Fibroblast of pulmonary artery (primary cell): ENCODE measurements around the gene JARID2.

Source experiments
- DNase-seq: peaks from one replicate; pipeline ENCODE4 v3.0.0-alpha.2; 2010; ENCODE audit warnings: low read depth
- H3K4me3 ChIP-seq: replicated peaks from 2 replicates; pipeline ENCODE4 v1.5.1; 2011; ENCODE audit warnings: low read depth, mild to moderate bottlenecking, control low read depth, low read length, moderate library complexity
- TF ChIP-seq, protein P1 (sequence below): IDR thresholded peaks from 2 replicates; pipeline ENCODE4 v1.5.1; 2011; ENCODE audit warnings: mild to moderate bottlenecking, control low read depth, low read length, inconsistent platforms; ENCODE audit errors: missing control alignments

JARID2 gene

GRCh38 chr6:15423286-15423993 is 177.6 kb downstream of the JARID2 start:
- TF ChIP-seq, protein P1, sequence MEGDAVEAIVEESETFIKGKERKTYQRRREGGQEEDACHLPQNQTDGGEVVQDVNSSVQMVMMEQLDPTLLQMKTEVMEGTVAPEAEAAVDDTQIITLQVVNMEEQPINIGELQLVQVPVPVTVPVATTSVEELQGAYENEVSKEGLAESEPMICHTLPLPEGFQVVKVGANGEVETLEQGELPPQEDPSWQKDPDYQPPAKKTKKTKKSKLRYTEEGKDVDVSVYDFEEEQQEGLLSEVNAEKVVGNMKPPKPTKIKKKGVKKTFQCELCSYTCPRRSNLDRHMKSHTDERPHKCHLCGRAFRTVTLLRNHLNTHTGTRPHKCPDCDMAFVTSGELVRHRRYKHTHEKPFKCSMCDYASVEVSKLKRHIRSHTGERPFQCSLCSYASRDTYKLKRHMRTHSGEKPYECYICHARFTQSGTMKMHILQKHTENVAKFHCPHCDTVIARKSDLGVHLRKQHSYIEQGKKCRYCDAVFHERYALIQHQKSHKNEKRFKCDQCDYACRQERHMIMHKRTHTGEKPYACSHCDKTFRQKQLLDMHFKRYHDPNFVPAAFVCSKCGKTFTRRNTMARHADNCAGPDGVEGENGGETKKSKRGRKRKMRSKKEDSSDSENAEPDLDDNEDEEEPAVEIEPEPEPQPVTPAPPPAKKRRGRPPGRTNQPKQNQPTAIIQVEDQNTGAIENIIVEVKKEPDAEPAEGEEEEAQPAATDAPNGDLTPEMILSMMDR, result no peak
- DNase-seq, result no peak
- H3K4me3 ChIP-seq, result no peak overlapping the region

GRCh38 chr6:15425947-15426346 is 180.1 kb downstream of the JARID2 start:
- TF ChIP-seq, protein P1, result no peak
- H3K4me3 ChIP-seq, result no peak overlapping the region
- DNase-seq, result no peak

DNA sequence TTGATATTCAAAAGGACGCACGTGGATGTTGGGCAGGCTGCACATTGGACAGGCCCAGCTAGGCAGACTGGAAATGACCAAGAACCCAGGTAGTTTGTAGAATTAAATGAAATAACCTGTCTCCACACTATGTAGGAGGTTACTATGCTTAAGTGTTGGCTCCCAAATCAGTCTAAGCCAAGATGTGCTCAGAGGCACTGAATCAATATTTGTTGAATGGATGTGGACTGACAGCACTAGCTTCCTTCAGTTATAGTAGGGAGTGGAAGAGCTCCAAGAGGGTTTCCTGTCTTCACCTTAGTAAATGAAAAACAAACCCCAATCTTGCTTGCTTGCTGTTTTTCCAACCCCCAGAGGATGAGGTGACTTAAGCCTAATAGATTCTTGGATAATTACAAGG is 180.5 kb downstream of the JARID2 start:
- no peak for DNase-seq
- H3K4me3 ChIP-seq, result no peak overlapping the region
- TF ChIP-seq, protein P1, result no peak

GRCh38 chr6:15426901-15427300 is 181.0 kb downstream of the JARID2 start:
- TF ChIP-seq, protein P1, result no peak
- no peak overlapping the region for H3K4me3 ChIP-seq

DNA sequence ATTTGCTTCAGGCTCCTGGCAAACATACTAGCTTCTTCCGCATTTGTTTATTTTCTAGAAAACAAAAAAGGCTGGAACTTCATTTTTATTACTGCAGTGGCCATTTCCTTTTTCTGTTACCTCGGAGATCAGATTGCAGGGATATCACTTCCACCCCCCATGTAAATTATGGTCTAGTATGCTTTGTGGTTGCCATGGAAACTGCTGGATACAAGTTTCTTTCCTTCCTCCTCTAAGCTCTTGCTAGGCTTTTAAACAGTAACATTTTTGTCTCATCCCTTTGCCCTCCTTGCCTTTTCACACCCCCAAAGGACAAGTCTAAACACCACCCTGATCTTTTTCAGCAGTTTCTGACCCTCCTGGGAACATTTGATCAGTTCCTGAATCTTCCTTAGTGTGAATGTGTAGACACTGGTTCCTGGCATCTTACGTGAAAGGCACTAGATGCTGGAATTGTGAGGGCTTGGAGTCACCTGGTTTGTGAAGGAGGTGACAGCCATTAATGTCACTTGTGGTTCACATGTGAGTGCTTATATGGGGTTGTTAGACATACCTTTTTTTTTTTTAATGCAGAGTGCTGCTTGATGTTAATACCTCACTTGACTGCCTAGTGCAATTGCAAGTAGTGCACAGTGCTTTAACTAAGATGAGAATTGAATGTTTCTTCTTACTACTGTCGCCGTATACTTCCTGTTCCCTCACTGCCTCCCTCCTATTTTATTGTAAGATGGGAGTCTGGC is 181.6 kb downstream of the JARID2 start:
- peak; percentile 22 for DNase-seq
- TF ChIP-seq, protein P1, result no peak
- no peak overlapping the region for H3K4me3 ChIP-seq

More at GRCh38 chr6:15426901-15427300, 181.0 kb downstream of the JARID2 start:
- no peak for DNase-seq

GRCh38 chr6:15429141-15430110 is 183.6 kb downstream of the JARID2 start:
- TF ChIP-seq, protein P1, result no peak
- H3K4me3 ChIP-seq, result no peak overlapping the region
- DNase-seq, result peak; percentile 78
